K562 (cell line): ENCODE measurements around the gene DAPK3. TPM values are rescaled to one million over a fixed set of nuclear protein-coding genes. Genes with fewer than 3 reads are reported as not detected.

Experiments used
- JUND ChIP-seq, 2 experiments: IDR thresholded peaks; 2 replicates in 1 of 2; 3 replicates in 1 of 2; pipeline ENCODE4 v1.6.1; 2011; ENCODE audit warnings: borderline replicate concordance in 2 of 2, low read depth in 2 of 2, low read length in 2 of 2, improper control_type of control experiment in 1 of 2, missing biosample characterization in 1 of 2, missing genetic modification characterization in 1 of 2, missing genetic modification reagents in 1 of 2
- KDM4B ChIP-seq, 2 experiments: fragments of 450-650 bp in 1 of 2; sonication (generic) in 1 of 2; IDR thresholded peaks; 2 replicates each; pipeline ENCODE4 v1.6.1; 2016 to 2017; ENCODE audit warnings: borderline replicate concordance in 2 of 2, antibody characterized with exemption in 1 of 2, low read depth in 1 of 2, mild to moderate bottlenecking in 1 of 2
- MEF2D ChIP-seq: conservative IDR thresholded peaks from 2 replicates; pipeline ENCODE4 v1.6.1; 2016; ENCODE audit warnings: low read depth, missing genetic modification characterization, missing compliant biosample characterization
- NR2C2 ChIP-seq, 2 experiments: fragments of 200-800 bp in 1 of 2; sonication (Bioruptor generic) in 1 of 2; sonication (generic) in 1 of 2; formaldehyde crosslinking in 1 of 2; IDR thresholded peaks; 2 replicates each; pipeline versions ENCODE4 v1.6.1 to v1.8.0; 2016 to 2022; ENCODE audit warnings: mild to moderate bottlenecking in 1 of 2, missing compliant biosample characterization in 1 of 2, missing genetic modification characterization in 1 of 2, missing genetic modification reagents in 1 of 2
- PHF20 ChIP-seq: fragments of 450-650 bp; IDR thresholded peaks from 2 replicates; pipeline ENCODE4 v1.6.1; 2018; ENCODE audit not compliant: partially characterized antibody
- REST ChIP-seq, 2 experiments: fragments of 450-650 bp; formaldehyde crosslinking in 1 of 2; IDR thresholded peaks; 2 replicates each; pipeline versions ENCODE4 v1.4.0 to v1.6.1; 2014 to 2020; ENCODE audit warnings: mild to moderate bottlenecking in 2 of 2, borderline replicate concordance in 1 of 2, low read depth in 1 of 2
- ZNF12 ChIP-seq: sonication (generic); formaldehyde crosslinking; IDR thresholded peaks from 2 replicates; pipeline ENCODE4 v1.4.0; 2020; ENCODE audit warnings: mild to moderate bottlenecking, missing genetic modification reagents
- polyA plus RNA-seq, 8 experiments: library from polyadenylated mRNA; depleted of rRNA in 4 of 8; stranded (reverse) in 5 of 8; unstranded in 3 of 8; fragments of >200 nt; fragmentation: Nextera tagmentation in 2 of 8; fragmentation: Illumina TruSeq in 1 of 8; extraction: Ambion mirVana in 2 of 8; extraction: Trizol in 1 of 8; gene quantifications; 2 replicates each; pipeline versions ENCODE4 v1.2.1 to v1.2.3, GENCODE V29; 2011 to 2014; ENCODE audit warnings: inconsistent platforms in 1 of 8, missing spikeins in 1 of 8
- total RNA-seq, 7 experiments: library from RNA; depleted of rRNA in 6 of 7; stranded (reverse); fragments of >200 nt in 6 of 7; fragmentation: Illumina TruSeq in 2 of 7; extraction: Trizol in 2 of 7; gene quantifications; 2 replicates each; pipeline versions ENCODE4 v1.2.1 to v1.2.3, GENCODE V29; 2011 to 2021; ENCODE audit warnings: low replicate concordance in 1 of 7
- TF ChIP-seq, protein P1 (sequence below): fragments of 450-650 bp; formaldehyde crosslinking; conservative IDR thresholded peaks from 2 replicates; pipeline ENCODE4 v1.4.0; 2022; ENCODE audit warnings: mild to moderate bottlenecking, missing genetic modification characterization

Gene DAPK3
- total and polyA plus RNA-seq, 9 of the 15 experiments (the other 6 are each of a cell fraction or from before 2014, with no cell fraction given), result 0.14 to 63.4 (median 25.0) TPM

DNA sequence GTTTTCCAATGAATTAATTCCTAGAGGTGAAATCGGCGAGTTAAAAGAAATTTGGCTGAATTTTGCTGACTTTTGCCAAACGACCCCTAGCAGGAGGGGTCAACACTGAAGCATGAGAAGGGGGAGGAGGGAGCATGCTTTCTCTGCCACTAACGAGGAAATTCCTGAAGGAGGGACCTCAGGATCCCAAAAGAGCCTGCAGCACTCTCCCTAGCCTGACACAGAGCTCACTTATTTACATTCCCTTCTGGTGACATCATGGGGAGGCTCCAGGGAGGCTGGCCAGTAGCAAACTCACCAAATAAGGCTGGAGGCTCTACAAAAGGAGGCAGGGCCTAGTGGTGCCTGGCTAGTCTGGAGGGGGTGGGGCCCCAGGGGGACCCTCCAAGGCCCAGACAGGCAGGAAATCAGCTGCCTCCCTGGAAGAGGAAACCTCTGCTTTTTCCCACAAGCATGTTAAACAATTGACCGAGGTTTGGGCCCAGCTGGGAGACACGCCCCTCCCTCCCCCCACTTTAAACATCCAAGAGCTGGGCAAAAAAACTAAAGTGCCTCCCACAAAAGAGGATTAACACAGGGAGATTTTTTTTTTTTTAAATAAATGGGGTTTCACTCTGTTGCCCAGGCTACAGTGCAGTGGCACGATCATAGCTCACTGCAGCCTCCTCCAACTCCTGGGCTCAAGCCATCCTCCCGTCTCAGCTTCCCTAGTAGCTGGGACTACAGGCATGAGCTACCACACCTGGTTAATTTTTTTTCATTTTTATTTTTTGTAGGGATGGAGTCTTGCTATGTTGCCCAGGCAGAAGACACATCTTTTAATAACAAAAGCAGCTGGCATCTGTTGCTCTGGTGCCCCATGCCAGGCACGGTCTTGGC is 2.1 kb downstream of the DAPK3 start (continued):
- TF ChIP-seq REST (IDR thresholded peaks at IDR 0.05; ENCODE audit: borderline replicate concordance), result no peak
- TF ChIP-seq REST (CRISPR knock-in tag; IDR thresholded peaks at IDR 0.05; ENCODE audit: low read depth), result no peak
- TF ChIP-seq KDM4B (IDR thresholded peaks at IDR 0.05; ENCODE audit: borderline replicate concordance in 2 of 2, low read depth in 1 of 2), result no peak
- TF ChIP-seq NR2C2 (CRISPR knock-in tag; IDR thresholded peaks at IDR 0.05), result no peak
- no peak; the same call in 1 of the 2 replicates for TF ChIP-seq NR2C2 (tag; IDR thresholded peaks at IDR 0.05)
- TF ChIP-seq ZNF12 (CRISPR knock-in tag), result no peak
- TF ChIP-seq MEF2D (tag), result no peak
- peak; percentile 94 for TF ChIP-seq JUND (IDR thresholded peaks at IDR 0.05; ENCODE audit: borderline replicate concordance, low read depth, low read length)
- TF ChIP-seq JUND (tag; IDR thresholded peaks at IDR 0.05; ENCODE audit: borderline replicate concordance, low read depth, low read length), result peak; percentile 92; the same call in 2 of the 3 replicates
- TF ChIP-seq, protein P1, sequence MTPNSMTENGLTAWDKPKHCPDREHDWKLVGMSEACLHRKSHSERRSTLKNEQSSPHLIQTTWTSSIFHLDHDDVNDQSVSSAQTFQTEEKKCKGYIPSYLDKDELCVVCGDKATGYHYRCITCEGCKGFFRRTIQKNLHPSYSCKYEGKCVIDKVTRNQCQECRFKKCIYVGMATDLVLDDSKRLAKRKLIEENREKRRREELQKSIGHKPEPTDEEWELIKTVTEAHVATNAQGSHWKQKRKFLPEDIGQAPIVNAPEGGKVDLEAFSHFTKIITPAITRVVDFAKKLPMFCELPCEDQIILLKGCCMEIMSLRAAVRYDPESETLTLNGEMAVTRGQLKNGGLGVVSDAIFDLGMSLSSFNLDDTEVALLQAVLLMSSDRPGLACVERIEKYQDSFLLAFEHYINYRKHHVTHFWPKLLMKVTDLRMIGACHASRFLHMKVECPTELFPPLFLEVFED, result no peak
- no peak for TF ChIP-seq PHF20
